NT2/D1 (cell line): ENCODE results near the gene TPGS1.

Experiments used
- SUZ12 ChIP-seq: IDR thresholded peaks from 2 replicates; pipeline ENCODE4 v1.6.1; 2011; ENCODE audit not compliant: insufficient read length, insufficient read depth; ENCODE audit errors: extremely low read depth
- YY1 ChIP-seq: IDR thresholded peaks from 2 replicates; pipeline ENCODE4 v1.6.1; 2011; ENCODE audit not compliant: insufficient read length, insufficient read depth
- ZNF274 ChIP-seq: IDR thresholded peaks from 2 replicates; pipeline ENCODE4 v1.6.1; 2011; ENCODE audit warnings: mild to moderate bottlenecking, low read depth, low read length

- no peak for TF ChIP-seq SUZ12
- no peak for TF ChIP-seq ZNF274
- TF ChIP-seq YY1: no peak
These were observed 9.3 kb upstream of the TPGS1 start for GRCh38 chr19:497869-498510.
